ENCODE data around the gene SYNE2.

The SYNE2 gene

DNA sequence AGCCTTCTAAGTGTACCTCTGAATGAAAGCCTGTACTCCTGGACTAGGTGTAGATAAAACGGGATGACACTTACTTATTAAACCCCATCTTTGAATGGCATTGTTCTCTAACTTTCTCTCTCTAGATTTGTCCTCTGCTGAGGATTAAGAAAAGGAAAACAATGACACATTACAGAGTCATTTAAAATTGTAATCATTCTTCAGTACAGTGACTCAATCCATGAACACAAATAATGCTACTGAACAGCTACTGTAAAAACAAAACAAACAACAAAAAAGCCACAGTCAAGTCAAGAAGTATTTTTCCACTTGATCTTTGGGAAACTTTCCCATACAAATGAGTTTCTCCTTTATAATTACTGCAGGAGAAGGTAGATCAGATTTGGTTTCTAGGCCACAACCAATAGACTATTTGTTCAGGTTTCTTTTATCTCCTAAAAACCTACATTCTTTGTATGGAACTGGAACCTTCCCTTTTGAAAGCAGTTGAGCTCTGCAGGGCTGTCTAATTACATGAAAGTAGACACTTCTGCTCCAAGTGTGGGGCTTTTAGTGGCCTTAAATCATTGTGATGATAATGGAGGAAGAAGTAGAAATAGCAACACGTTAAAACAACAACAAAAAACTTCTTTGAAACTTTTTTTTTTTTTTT lies 222.3 kb downstream of the SYNE2 start:
- no peak for DNase-seq (ENCODE audit: low read depth)
- TF ChIP-seq CTCF (IDR thresholded peaks at IDR 0.05; ENCODE audit: insufficient read depth, low read depth, low read length, missing control alignments): no peak
- no peak overlapping the region for H3K4me3 ChIP-seq (ENCODE audit: low read depth, low read length)

- no peak for DNase-seq (ENCODE audit: low read depth)
- TF ChIP-seq CTCF (IDR thresholded peaks at IDR 0.05; ENCODE audit: insufficient read depth, low read depth, low read length, missing control alignments): no peak
Observed at GRCh38 chr14:64075613-64076005, 222.8 kb downstream of the SYNE2 start.

GRCh38 chr14:64080452-64080851 lies 227.6 kb downstream of the SYNE2 start:
- no peak for DNase-seq (ENCODE audit: low read depth)
- no peak for TF ChIP-seq CTCF (IDR thresholded peaks at IDR 0.05; ENCODE audit: insufficient read depth, low read depth, low read length, missing control alignments)

More at GRCh38 chr14:64075613-64076005, 222.8 kb downstream of the SYNE2 start:
- no peak overlapping the region for H3K4me3 ChIP-seq (ENCODE audit: low read depth, low read length)

GRCh38 chr14:64081174-64081746 lies 228.5 kb downstream of the SYNE2 start:
- H3K4me3 ChIP-seq (ENCODE audit: low read depth, low read length): no peak overlapping the region
- no peak for DNase-seq (ENCODE audit: low read depth)
- TF ChIP-seq CTCF (IDR thresholded peaks at IDR 0.05; ENCODE audit: insufficient read depth, low read depth, low read length, missing control alignments): no peak

More at GRCh38 chr14:64080452-64080851, 227.6 kb downstream of the SYNE2 start:
- H3K4me3 ChIP-seq (ENCODE audit: low read depth, low read length): no peak overlapping the region

DNA sequence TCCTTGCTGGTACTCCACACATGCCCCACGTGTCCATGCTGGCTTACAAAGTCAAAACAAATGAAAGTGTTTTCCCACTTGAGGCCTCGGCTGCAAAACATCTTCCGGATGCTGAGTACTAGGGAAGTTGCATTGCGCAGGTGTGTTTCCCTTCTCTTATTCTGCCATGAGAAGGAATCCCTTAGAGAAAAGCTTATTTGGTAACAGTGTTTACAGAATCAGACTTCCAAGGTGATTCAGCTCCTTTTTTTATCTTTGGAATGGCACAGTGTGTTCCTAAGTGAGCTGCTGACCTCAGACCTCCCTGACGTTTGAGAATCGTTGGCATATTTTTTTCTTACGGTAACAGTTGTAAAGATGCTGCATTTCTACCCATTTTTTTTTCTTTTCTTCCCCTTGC lies 230.0 kb downstream of the SYNE2 start:
- H3K4me3 ChIP-seq (ENCODE audit: low read depth, low read length): no peak overlapping the region
- TF ChIP-seq CTCF (IDR thresholded peaks at IDR 0.05; ENCODE audit: insufficient read depth, low read depth, low read length, missing control alignments): no peak
- DNase-seq (ENCODE audit: low read depth): no peak

DNA sequence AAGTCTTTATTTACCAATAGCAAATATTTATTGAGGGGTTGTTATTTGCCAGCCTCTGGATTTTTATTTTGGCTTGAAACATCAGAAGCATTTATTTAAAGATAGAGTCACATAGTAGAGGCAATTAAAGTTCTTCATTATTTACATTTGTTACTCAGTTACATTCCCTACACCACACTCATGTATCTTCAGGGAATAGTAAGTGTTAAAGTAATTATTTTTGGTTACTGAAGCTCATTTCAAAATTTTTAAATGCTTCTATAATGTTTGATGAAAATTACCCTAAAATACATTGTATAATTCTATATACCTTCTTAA lies 235.8 kb downstream of the SYNE2 start:
- no peak overlapping the region for H3K4me3 ChIP-seq (ENCODE audit: low read depth, low read length)
- TF ChIP-seq CTCF (IDR thresholded peaks at IDR 0.05; ENCODE audit: insufficient read depth, low read depth, low read length, missing control alignments): no peak
- no peak for DNase-seq (ENCODE audit: low read depth)

- TF ChIP-seq CTCF (IDR thresholded peaks at IDR 0.05; ENCODE audit: insufficient read depth, low read depth, low read length, missing control alignments): no peak
- no peak overlapping the region for H3K4me3 ChIP-seq (ENCODE audit: low read depth, low read length)
- DNase-seq (ENCODE audit: low read depth): no peak
Observed at GRCh38 chr14:64089920-64090319, 237.1 kb downstream of the SYNE2 start.

Measured in GM12865 (cell line).